ENCODE data around the gene SLC8A2.
"Not testable (repeated sequence)": the region's sequence is repeated elsewhere in the genome, so short reads cannot be mapped to it uniquely, and the experiment has no call there.

Gene SLC8A2

GRCh38 chr19:47384533-47384932 lies 87.2 kb downstream of the SLC8A2 start:
- not testable (repeated sequence) for H3K18ac ChIP-seq (ENCODE audit: low read depth in 1 of 2, low read length in 2 of 2); H3K27ac ChIP-seq (ENCODE audit: low read length, poor library complexity, severe bottlenecking); H2AFZ ChIP-seq (ENCODE audit: low read depth, low read length); H3K27me3 ChIP-seq (ENCODE audit: control insufficient read depth in 1 of 2, insufficient read depth in 1 of 2, low read length in 2 of 2); H2AK5ac ChIP-seq (ENCODE audit: low read length, severe bottlenecking); DNase-seq; H3K14ac ChIP-seq (ENCODE audit: low read length in 2 of 2); H2BK120ac ChIP-seq (ENCODE audit: low read depth, low read length); H2BK12ac ChIP-seq (ENCODE audit: low read length in 2 of 2); H2BK5ac ChIP-seq (ENCODE audit: low read depth, low read length, poor library complexity, severe bottlenecking); H3K79me1 ChIP-seq (replicated peaks; ENCODE audit: low read length, poor library complexity, severe bottlenecking); H3K4me3 ChIP-seq (ENCODE audit: insufficient read depth in 1 of 2, low read depth in 1 of 2, low read length in 2 of 2); H3K23ac ChIP-seq (ENCODE audit: low read length in 2 of 2); H4K8ac ChIP-seq (ENCODE audit: low read length); H3K4me1 ChIP-seq (ENCODE audit: control insufficient read depth, insufficient read depth, low read depth, low read length); H4K91ac ChIP-seq (ENCODE audit: low read length); H3K9ac ChIP-seq (ENCODE audit: low read length); H3K4ac ChIP-seq (ENCODE audit: low read depth in 1 of 2, low read length in 2 of 2); H3K9me3 ChIP-seq (ENCODE audit: control insufficient read depth, low read length); H2BK15ac ChIP-seq (ENCODE audit: low read depth, poor library complexity, severe bottlenecking); H3K4me2 ChIP-seq (ENCODE audit: low read length, poor library complexity, severe bottlenecking)
- 94% methylated on average over 2 of the region's 4 CpGs for WGBS
- peaks cover 30 to 31% of the 10 kb centered on the region in 2 experiments for H3K36me3 ChIP-seq (ENCODE audit: control insufficient read depth in 1 of 2, insufficient read depth in 2 of 2, low read depth in 1 of 2, low read length in 2 of 2)

DNA sequence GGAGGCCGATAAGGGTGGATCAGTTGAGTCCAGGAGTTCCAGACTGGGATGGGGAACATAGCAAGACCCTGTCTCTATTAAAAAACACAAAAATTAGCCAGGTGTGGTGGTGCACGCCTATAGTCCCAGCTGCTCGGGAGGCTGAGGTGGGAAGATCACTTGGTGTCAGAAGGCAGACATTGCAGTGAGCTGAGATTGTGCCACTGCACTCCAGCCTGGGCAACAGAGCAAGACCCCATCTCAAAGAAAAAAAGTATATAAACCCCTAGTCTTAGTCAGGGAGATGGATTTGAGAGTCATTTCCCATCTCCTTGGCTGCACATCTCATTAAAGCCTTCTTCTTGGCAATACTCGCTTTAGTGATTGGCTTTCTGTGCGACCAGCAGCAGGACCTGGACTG lies 87.8 kb downstream of the SLC8A2 start:
- not testable (repeated sequence) for H2AK5ac ChIP-seq (ENCODE audit: low read length, severe bottlenecking); H3K4me3 ChIP-seq (ENCODE audit: insufficient read depth in 1 of 2, low read depth in 1 of 2, low read length in 2 of 2); H3K4ac ChIP-seq (ENCODE audit: low read depth in 1 of 2, low read length in 2 of 2); H3K14ac ChIP-seq (ENCODE audit: low read length in 2 of 2); H2BK5ac ChIP-seq (ENCODE audit: low read depth, low read length, poor library complexity, severe bottlenecking); H3K18ac ChIP-seq (ENCODE audit: low read depth in 1 of 2, low read length in 2 of 2); H2BK12ac ChIP-seq (ENCODE audit: low read length in 2 of 2); H3K23ac ChIP-seq (ENCODE audit: low read length in 2 of 2); H3K27me3 ChIP-seq (ENCODE audit: control insufficient read depth in 1 of 2, insufficient read depth in 1 of 2, low read length in 2 of 2); H2BK15ac ChIP-seq (ENCODE audit: low read depth, poor library complexity, severe bottlenecking); H4K91ac ChIP-seq (ENCODE audit: low read length); H3K79me1 ChIP-seq (replicated peaks; ENCODE audit: low read length, poor library complexity, severe bottlenecking); H3K9me3 ChIP-seq (ENCODE audit: control insufficient read depth, low read length); H4K8ac ChIP-seq (ENCODE audit: low read length); H2BK120ac ChIP-seq (ENCODE audit: low read depth, low read length); DNase-seq; H3K27ac ChIP-seq (ENCODE audit: low read length, poor library complexity, severe bottlenecking); H2AFZ ChIP-seq (ENCODE audit: low read depth, low read length); H3K4me1 ChIP-seq (ENCODE audit: control insufficient read depth, insufficient read depth, low read depth, low read length); H3K4me2 ChIP-seq (ENCODE audit: low read length, poor library complexity, severe bottlenecking)
- Histone ChIP-seq H3K36me3 (ENCODE audit: control insufficient read depth in 1 of 2, insufficient read depth in 2 of 2, low read depth in 1 of 2, low read length in 2 of 2) (peaks cover 35 to 37% of the 10 kb centered on the region in 2 experiments), H3K9ac (ENCODE audit: low read length) (peak overlapping the region; percentile 71)
- WGBS = 100% methylated on average over 1 of the region's 5 CpGs

DNA sequence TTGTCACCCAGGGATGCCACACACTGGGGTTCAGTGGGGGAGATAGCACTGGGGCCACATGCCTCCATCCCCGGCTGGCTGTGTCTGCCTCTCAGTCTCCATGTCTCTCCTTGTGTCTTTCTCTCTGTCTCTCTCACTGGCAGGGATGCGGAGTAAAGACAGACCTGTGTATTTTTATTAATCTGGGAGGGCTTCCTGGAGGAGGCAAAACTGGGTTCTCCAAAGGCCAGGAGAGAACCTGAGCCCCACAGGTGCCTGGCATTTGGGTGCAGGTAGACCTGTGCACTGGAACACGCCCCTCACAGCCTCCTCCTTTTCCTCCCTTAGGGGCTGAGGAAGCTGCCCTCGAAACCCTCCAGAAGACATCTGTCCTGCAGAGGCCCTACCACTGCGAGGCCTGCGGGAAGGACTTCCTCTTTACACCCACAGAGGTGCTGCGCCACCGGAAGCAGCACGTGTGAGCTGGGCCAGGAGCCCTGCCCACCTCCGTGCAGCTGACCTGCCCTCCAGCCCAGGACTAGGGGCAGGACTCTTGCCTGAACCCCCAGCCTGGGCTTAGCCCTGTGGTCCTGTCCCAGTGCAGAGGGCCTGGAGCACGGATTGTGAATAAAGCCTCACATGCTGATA lies 89.9 kb downstream of the SLC8A2 start:
- no peak overlapping the region for H2BK12ac ChIP-seq (ENCODE audit: low read length in 2 of 2)
- H2AK5ac ChIP-seq (ENCODE audit: low read length, severe bottlenecking) = no peak overlapping the region
- no peak overlapping the region for H2AFZ ChIP-seq (ENCODE audit: low read depth, low read length)
- DNase-seq = no peak
- H3K9ac ChIP-seq (ENCODE audit: low read length) = no peak overlapping the region
- H2BK120ac ChIP-seq (ENCODE audit: low read depth, low read length) = no peak overlapping the region
- H2BK15ac ChIP-seq (ENCODE audit: low read depth, poor library complexity, severe bottlenecking) = no peak overlapping the region
- no peak overlapping the region for H3K18ac ChIP-seq (ENCODE audit: low read depth in 1 of 2, low read length in 2 of 2)
- H3K4me1 ChIP-seq (ENCODE audit: control insufficient read depth, insufficient read depth, low read depth, low read length) = peaks cover under 1% of the 10 kb centered on the region
- H3K14ac ChIP-seq (ENCODE audit: low read length in 2 of 2) = no peak overlapping the region
- no peak overlapping the region for H3K23ac ChIP-seq (ENCODE audit: low read length in 2 of 2)
- peaks cover 52 to 56% of the 10 kb centered on the region in 2 experiments for H3K36me3 ChIP-seq (ENCODE audit: control insufficient read depth in 1 of 2, insufficient read depth in 2 of 2, low read depth in 1 of 2, low read length in 2 of 2)
- WGBS = 95% methylated on average over 11 of the region's 11 CpGs
- no peaks in the 10 kb centered on the region for H3K9me3 ChIP-seq (ENCODE audit: control insufficient read depth, low read length)
- no peak overlapping the region for H4K91ac ChIP-seq (ENCODE audit: low read length)
- no peak overlapping the region for H3K4me3 ChIP-seq (ENCODE audit: insufficient read depth in 1 of 2, low read depth in 1 of 2, low read length in 2 of 2)
- no peak overlapping the region for H4K8ac ChIP-seq (ENCODE audit: low read length)
- H3K4me2 ChIP-seq (ENCODE audit: low read length, poor library complexity, severe bottlenecking) = no peak overlapping the region
- H2BK5ac ChIP-seq (ENCODE audit: low read depth, low read length, poor library complexity, severe bottlenecking) = no peak overlapping the region
- no peaks in the 10 kb centered on the region for H3K27me3 ChIP-seq (ENCODE audit: control insufficient read depth in 1 of 2, insufficient read depth in 1 of 2, low read length in 2 of 2)
- no peak overlapping the region for H3K4ac ChIP-seq (ENCODE audit: low read depth in 1 of 2, low read length in 2 of 2)
- H3K27ac ChIP-seq (ENCODE audit: low read length, poor library complexity, severe bottlenecking) = no peak overlapping the region
- H3K79me1 ChIP-seq (replicated peaks; ENCODE audit: low read length, poor library complexity, severe bottlenecking) = peaks cover 2% of the 10 kb centered on the region

DNA sequence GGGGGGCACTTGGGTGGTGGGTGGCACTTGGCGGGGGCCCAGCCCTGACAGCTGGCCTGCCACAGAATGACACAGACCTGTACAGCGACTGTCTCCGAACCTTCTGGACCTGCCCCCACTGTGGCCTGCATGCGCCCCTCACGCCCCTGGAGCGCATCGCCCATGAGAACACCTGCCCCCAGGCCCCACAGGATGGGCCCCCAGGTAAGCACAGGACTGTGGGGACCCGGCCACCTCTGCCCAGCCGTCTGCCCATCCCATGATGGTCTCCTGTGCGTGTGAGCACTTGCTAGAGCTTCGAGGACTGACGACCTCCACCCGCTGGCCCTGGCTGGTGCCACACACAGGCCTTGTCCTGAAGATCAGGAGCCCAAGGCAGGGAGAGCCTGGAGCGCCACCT lies 90.6 kb downstream of the SLC8A2 start:
- Histone ChIP-seq H2BK120ac (ENCODE audit: low read depth, low read length) (no peak overlapping the region), H3K14ac (ENCODE audit: low read length in 2 of 2) (no peak overlapping the region), H3K36me3 (ENCODE audit: control insufficient read depth in 1 of 2, insufficient read depth in 2 of 2, low read depth in 1 of 2, low read length in 2 of 2) (peaks cover 59 to 62% of the 10 kb centered on the region in 2 experiments), H3K27me3 (ENCODE audit: control insufficient read depth in 1 of 2, insufficient read depth in 1 of 2, low read length in 2 of 2) (no peaks in the 10 kb centered on the region), H3K4ac (ENCODE audit: low read depth in 1 of 2, low read length in 2 of 2) (no peak overlapping the region), H2AK5ac (ENCODE audit: low read length, severe bottlenecking) (no peak overlapping the region), H3K18ac (ENCODE audit: low read depth in 1 of 2, low read length in 2 of 2) (no peak overlapping the region), H4K8ac (ENCODE audit: low read length) (no peak overlapping the region), H4K91ac (ENCODE audit: low read length) (no peak overlapping the region), H2AFZ (ENCODE audit: low read depth, low read length) (no peak overlapping the region), H3K4me1 (ENCODE audit: control insufficient read depth, insufficient read depth, low read depth, low read length) (peaks cover 7% of the 10 kb centered on the region), H3K9me3 (ENCODE audit: control insufficient read depth, low read length) (no peaks in the 10 kb centered on the region), H3K9ac (ENCODE audit: low read length) (no peak overlapping the region), H3K23ac (ENCODE audit: low read length in 2 of 2) (no peak overlapping the region), H2BK12ac (ENCODE audit: low read length in 2 of 2) (no peak overlapping the region), H3K27ac (ENCODE audit: low read length, poor library complexity, severe bottlenecking) (no peak overlapping the region), H2BK15ac (ENCODE audit: low read depth, poor library complexity, severe bottlenecking) (no peak overlapping the region), H3K79me1 (replicated peaks; ENCODE audit: low read length, poor library complexity, severe bottlenecking) (peaks cover 2% of the 10 kb centered on the region), H2BK5ac (ENCODE audit: low read depth, low read length, poor library complexity, severe bottlenecking) (no peak overlapping the region), H3K4me3 (ENCODE audit: insufficient read depth in 1 of 2, low read depth in 1 of 2, low read length in 2 of 2) (no peak overlapping the region), H3K4me2 (ENCODE audit: low read length, poor library complexity, severe bottlenecking) (no peak overlapping the region)
- no peak for DNase-seq
- WGBS = 95% methylated on average over 14 of the region's 14 CpGs
